GM19372 (cell line): ENCODE results near the gene TMEM200A.

Source experiments
- ATAC-seq: cut with Tn5 transposase; IDR thresholded peaks from one replicate; pipeline ENCODE4 v1.9.1; 2021; ENCODE audit warnings: mild to moderate bottlenecking, low read depth, moderate library complexity; ENCODE audit not compliant: unreplicated experiment

Gene TMEM200A

GRCh38 chr6:130377371-130377770, 11.6 kb downstream of the TMEM200A start:
- no peak for ATAC-seq

GRCh38 chr6:130377915-130378314, 12.1 kb downstream of the TMEM200A start:
- ATAC-seq = no peak

GRCh38 chr6:130379223-130379622, 13.4 kb downstream of the TMEM200A start:
- no peak for ATAC-seq

- no peak for ATAC-seq
These were observed 15.2 kb downstream of the TMEM200A start for GRCh38 chr6:130381012-130381411.

- peak; percentile 80 for ATAC-seq
These were observed 15.9 kb downstream of the TMEM200A start for GRCh38 chr6:130381459-130382380.

- no peak for ATAC-seq
These were observed 17.2 kb downstream of the TMEM200A start for GRCh38 chr6:130382872-130383490.

GRCh38 chr6:130385064-130385695, 19.4 kb downstream of the TMEM200A start:
- ATAC-seq = no peak

GRCh38 chr6:130389142-130389541, 23.3 kb downstream of the TMEM200A start:
- no peak for ATAC-seq

- no peak for ATAC-seq
These were observed 25.1 kb downstream of the TMEM200A start for GRCh38 chr6:130390890-130391289.

GRCh38 chr6:130393306-130393705, 27.5 kb downstream of the TMEM200A start:
- no peak for ATAC-seq

GRCh38 chr6:130394246-130394645, 28.4 kb downstream of the TMEM200A start:
- no peak for ATAC-seq

- no peak for ATAC-seq
These were observed 29.3 kb downstream of the TMEM200A start for GRCh38 chr6:130395164-130395563.

- no peak for ATAC-seq
These were observed 30.9 kb downstream of the TMEM200A start for GRCh38 chr6:130396722-130397121.

GRCh38 chr6:130405549-130405948, 39.7 kb downstream of the TMEM200A start:
- ATAC-seq = no peak

GRCh38 chr6:130407032-130407431, 41.2 kb downstream of the TMEM200A start:
- no peak for ATAC-seq

- no peak for ATAC-seq
These were observed 43.7 kb downstream of the TMEM200A start for GRCh38 chr6:130409418-130410100.

- ATAC-seq = no peak
These were observed 45.7 kb downstream of the TMEM200A start for GRCh38 chr6:130411481-130411880.

- no peak for ATAC-seq
These were observed 46.9 kb downstream of the TMEM200A start for GRCh38 chr6:130412556-130413290.

- no peak for ATAC-seq
These were observed 52.1 kb downstream of the TMEM200A start for GRCh38 chr6:130417951-130418350.

- no peak for ATAC-seq
These were observed 55.1 kb downstream of the TMEM200A start for GRCh38 chr6:130420911-130421310.
